ENCODE data around the gene PLEKHO2. TPM values are rescaled to one million over a fixed set of nuclear protein-coding genes. Genes with fewer than 3 reads are reported as not detected.

PLEKHO2 gene
- total RNA-seq, 2 experiments from 2014 or later, result 15.3 to 15.6 TPM

GRCh38 chr15:64847016-64847415, 5.3 kb downstream of the PLEKHO2 start:
- intact Hi-C loops (cut with micrococcal nuclease), result no loop called here
- H3K4me3 Mint-ChIP-seq, result no peak overlapping the region
- ChIA-PET POLR2A (no interaction called here), CTCF (interaction anchor here (3.0 kb wide), 1 partner anchor 11 kb away, joined by 20 read pairs; no protein-coding TSS in a partner anchor)
- H3K27ac Mint-ChIP-seq, result peak overlapping the region; percentile 46
- peaks cover 57% of the 10 kb centered on the region for H3K4me1 Mint-ChIP-seq (ENCODE audit: low read depth)
- no peaks in the 10 kb centered on the region for H3K9me3 Mint-ChIP-seq
- peaks cover 26% of the 10 kb centered on the region for H3K36me3 Mint-ChIP-seq
- no peaks in the 10 kb centered on the region for H3K27me3 Mint-ChIP-seq
- no peak for DNase-seq

- Mint-ChIP-seq H3K27ac (peak overlapping the region; percentile 46), H3K4me1 (ENCODE audit: low read depth) (peaks cover 60% of the 10 kb centered on the region), H3K9me3 (no peaks in the 10 kb centered on the region), H3K4me3 (no peak overlapping the region), H3K27me3 (no peaks in the 10 kb centered on the region), H3K36me3 (peaks cover 28% of the 10 kb centered on the region)
- intact Hi-C loops (cut with micrococcal nuclease), result no loop called here
- ChIA-PET CTCF (interaction anchor here (3.0 kb wide), 1 partner anchor 12 kb away, joined by 20 read pairs; no protein-coding TSS in a partner anchor), POLR2A (no interaction called here)
- DNase-seq, result no peak
Observed at GRCh38 chr15:64847448-64847847, 5.7 kb downstream of the PLEKHO2 start.

- DNase-seq, result no peak
- POLR2A ChIA-PET, result no interaction called here
- Mint-ChIP-seq H3K27ac (peak overlapping the region; percentile 14), H3K36me3 (peaks cover 28% of the 10 kb centered on the region), H3K27me3 (no peaks in the 10 kb centered on the region), H3K4me3 (no peak overlapping the region), H3K4me1 (ENCODE audit: low read depth) (peaks cover 59% of the 10 kb centered on the region), H3K9me3 (no peaks in the 10 kb centered on the region)
- intact Hi-C loops (cut with micrococcal nuclease), result no loop called here
- CTCF ChIA-PET, result interaction anchor here (1.4 kb wide), 1 partner anchor 12 kb away, joined by 5 read pairs; no protein-coding TSS in a partner anchor
Observed at GRCh38 chr15:64847876-64848716, 6.4 kb downstream of the PLEKHO2 start.

- H3K27me3 Mint-ChIP-seq, result no peaks in the 10 kb centered on the region
- no peak overlapping the region for H3K4me3 Mint-ChIP-seq
- H3K9me3 Mint-ChIP-seq, result no peaks in the 10 kb centered on the region
- peaks cover 40% of the 10 kb centered on the region for H3K36me3 Mint-ChIP-seq
- no peak overlapping the region for H3K27ac Mint-ChIP-seq
- peaks cover 49% of the 10 kb centered on the region for H3K4me1 Mint-ChIP-seq (ENCODE audit: low read depth)
- ChIA-PET POLR2A (no interaction called here), CTCF (interaction anchor here (1.1 kb wide), 1 partner anchor 15 kb away, joined by 3 read pairs; no protein-coding TSS in a partner anchor)
- intact Hi-C loops (cut with micrococcal nuclease), result no loop called here
- DNase-seq, result no peak
Observed at GRCh38 chr15:64850778-64851502, 9.2 kb downstream of the PLEKHO2 start.

- Mint-ChIP-seq H3K27me3 (no peaks in the 10 kb centered on the region), H3K27ac (no peak overlapping the region), H3K36me3 (peaks cover 45% of the 10 kb centered on the region), H3K4me3 (no peak overlapping the region), H3K9me3 (no peaks in the 10 kb centered on the region), H3K4me1 (ENCODE audit: low read depth) (peaks cover 51% of the 10 kb centered on the region)
- no peak for DNase-seq
- intact Hi-C loops (cut with micrococcal nuclease), result no loop called here
- ChIA-PET CTCF (no interaction called here), POLR2A (no interaction called here)
Observed at GRCh38 chr15:64851503-64851840, 9.8 kb downstream of the PLEKHO2 start.

- Mint-ChIP-seq H3K27me3 (no peaks in the 10 kb centered on the region), H3K4me1 (ENCODE audit: low read depth) (peaks cover 55% of the 10 kb centered on the region), H3K27ac (peak overlapping the region; percentile 51), H3K36me3 (peaks cover 42% of the 10 kb centered on the region), H3K9me3 (no peaks in the 10 kb centered on the region), H3K4me3 (no peak overlapping the region)
- CTCF ChIA-PET, result no interaction called here
- intact Hi-C loops (cut with micrococcal nuclease), result no loop called here
- DNase-seq, result no peak
- POLR2A ChIA-PET, result no interaction called here
Observed at GRCh38 chr15:64854041-64854440, 12.3 kb downstream of the PLEKHO2 start.

GRCh38 chr15:64854526-64854925, 12.8 kb downstream of the PLEKHO2 start:
- intact Hi-C loops (cut with micrococcal nuclease), result no loop called here
- peaks cover 40% of the 10 kb centered on the region for H3K36me3 Mint-ChIP-seq
- no peak overlapping the region for H3K27ac Mint-ChIP-seq
- no peaks in the 10 kb centered on the region for H3K27me3 Mint-ChIP-seq
- no peak for DNase-seq
- no peaks in the 10 kb centered on the region for H3K9me3 Mint-ChIP-seq
- ChIA-PET POLR2A (interaction anchor here (0.5 to 1.9 kb wide), 2 partner anchors 39 to 91 kb away, joined by 3 to 5 read pairs; no protein-coding TSS in a partner anchor), CTCF (no interaction called here)
- H3K4me3 Mint-ChIP-seq, result no peak overlapping the region
- H3K4me1 Mint-ChIP-seq (ENCODE audit: low read depth), result peaks cover 55% of the 10 kb centered on the region

- Mint-ChIP-seq H3K36me3 (peaks cover 38% of the 10 kb centered on the region), H3K4me1 (ENCODE audit: low read depth) (peaks cover 54% of the 10 kb centered on the region), H3K27ac (peak overlapping the region; percentile 54), H3K27me3 (no peaks in the 10 kb centered on the region), H3K4me3 (no peak overlapping the region), H3K9me3 (no peaks in the 10 kb centered on the region)
- no peak for DNase-seq
- POLR2A ChIA-PET, result interaction anchor here (0.5 to 1.9 kb wide), 2 partner anchors 38 to 92 kb away, joined by 3 to 5 read pairs; no protein-coding TSS in a partner anchor
- CTCF ChIA-PET, result interaction anchor here (0.8 to 2.4 kb wide), 3 partner anchors 14 to 39 kb away, joined by 3 to 10 read pairs (median 3); no protein-coding TSS in a partner anchor
- intact Hi-C loops (cut with micrococcal nuclease), result no loop called here
Observed at GRCh38 chr15:64855205-64855975, 13.7 kb downstream of the PLEKHO2 start.

- Mint-ChIP-seq H3K9me3 (no peaks in the 10 kb centered on the region), H3K4me3 (no peak overlapping the region), H3K27me3 (no peaks in the 10 kb centered on the region), H3K36me3 (peaks cover 30% of the 10 kb centered on the region), H3K27ac (peak overlapping the region; percentile 40), H3K4me1 (ENCODE audit: low read depth) (peaks cover 49% of the 10 kb centered on the region)
- POLR2A ChIA-PET, result interaction anchor here (1.0 to 1.9 kb wide), 2 partner anchors 10 to 37 kb away, joined by 3 to 5 read pairs; no protein-coding TSS in a partner anchor
- CTCF ChIA-PET, result interaction anchor here (1.0 to 2.4 kb wide), 2 partner anchors 38 to 49 kb away, joined by 3 to 10 read pairs; no protein-coding TSS in a partner anchor
- intact Hi-C loops (cut with micrococcal nuclease), result no loop called here
- no peak for DNase-seq
Observed at GRCh38 chr15:64856429-64857145, 14.9 kb downstream of the PLEKHO2 start.

GRCh38 chr15:64857421-64857820, 15.7 kb downstream of the PLEKHO2 start:
- no peaks in the 10 kb centered on the region for H3K27me3 Mint-ChIP-seq
- no peak overlapping the region for H3K4me3 Mint-ChIP-seq
- H3K4me1 Mint-ChIP-seq (ENCODE audit: low read depth), result peaks cover 43% of the 10 kb centered on the region
- intact Hi-C loops (cut with micrococcal nuclease), result no loop called here
- POLR2A ChIA-PET, result interaction anchor here (1.0 kb wide), 1 partner anchor 9 kb away, joined by 3 read pairs; no protein-coding TSS in a partner anchor
- H3K9me3 Mint-ChIP-seq, result no peaks in the 10 kb centered on the region
- no peak overlapping the region for H3K27ac Mint-ChIP-seq
- peaks cover 32% of the 10 kb centered on the region for H3K36me3 Mint-ChIP-seq
- CTCF ChIA-PET, result interaction anchor here (1.0 to 2.4 kb wide), 2 partner anchors 37 to 48 kb away, joined by 3 to 10 read pairs; no protein-coding TSS in a partner anchor
- DNase-seq, result no peak

- intact Hi-C loops (cut with micrococcal nuclease), result no loop called here
- H3K4me1 Mint-ChIP-seq (ENCODE audit: low read depth), result peaks cover 43% of the 10 kb centered on the region
- no peak overlapping the region for H3K4me3 Mint-ChIP-seq
- H3K36me3 Mint-ChIP-seq, result peaks cover 33% of the 10 kb centered on the region
- H3K27ac Mint-ChIP-seq, result no peak overlapping the region
- CTCF ChIA-PET, result interaction anchor here (1.0 to 2.4 kb wide), 2 partner anchors 22 to 37 kb away, joined by 4 to 10 read pairs; no protein-coding TSS in a partner anchor
- no peaks in the 10 kb centered on the region for H3K27me3 Mint-ChIP-seq
- POLR2A ChIA-PET, result no interaction called here
- no peaks in the 10 kb centered on the region for H3K9me3 Mint-ChIP-seq
- DNase-seq, result no peak
Observed at GRCh38 chr15:64858021-64858575, 16.4 kb downstream of the PLEKHO2 start.

All from activated CD4-positive, alpha-beta memory T cell treated with anti-CD3 and anti-CD28 coated beads for 36 hours (primary cell).